Loucy (cell line): ENCODE measurements around the gene DAPK1.

Experiments
- EZH2phosphoT487 ChIP-seq: fragments of 200-600 bp; IDR thresholded peaks from 2 replicates; pipeline ENCODE4 v1.6.1; 2018; ENCODE audit warnings: antibody characterized with exemption, mild to moderate bottlenecking, moderate library complexity, borderline replicate concordance
- TF ChIP-seq, protein P1 (sequence below): fragments of 200-600 bp; sonication (generic); conservative IDR thresholded peaks from 2 replicates; pipeline ENCODE4 v1.5.1; 2014; ENCODE audit warnings: mild to moderate bottlenecking, antibody characterized with exemption, low read length

DNA sequence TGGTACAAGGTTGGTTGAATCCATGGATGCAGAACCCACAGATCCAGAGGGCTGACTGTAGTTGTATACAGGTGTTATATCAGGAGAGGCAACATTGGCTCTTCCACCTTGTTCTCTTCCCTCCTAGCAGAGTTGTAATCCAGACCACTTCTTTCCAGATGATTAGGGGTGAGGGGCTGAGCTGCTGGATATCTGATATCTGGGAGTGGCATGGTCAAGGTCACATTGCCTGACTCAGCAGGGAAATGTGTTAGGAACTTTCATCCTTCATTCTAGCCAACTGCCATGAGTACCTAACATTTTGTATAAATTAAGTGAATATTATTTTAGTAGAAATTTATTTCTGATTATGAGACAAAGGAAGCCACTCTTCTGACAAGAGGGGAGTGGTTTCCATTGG lies 7.3 kb downstream of the DAPK1 start:
- TF ChIP-seq, protein P1, sequence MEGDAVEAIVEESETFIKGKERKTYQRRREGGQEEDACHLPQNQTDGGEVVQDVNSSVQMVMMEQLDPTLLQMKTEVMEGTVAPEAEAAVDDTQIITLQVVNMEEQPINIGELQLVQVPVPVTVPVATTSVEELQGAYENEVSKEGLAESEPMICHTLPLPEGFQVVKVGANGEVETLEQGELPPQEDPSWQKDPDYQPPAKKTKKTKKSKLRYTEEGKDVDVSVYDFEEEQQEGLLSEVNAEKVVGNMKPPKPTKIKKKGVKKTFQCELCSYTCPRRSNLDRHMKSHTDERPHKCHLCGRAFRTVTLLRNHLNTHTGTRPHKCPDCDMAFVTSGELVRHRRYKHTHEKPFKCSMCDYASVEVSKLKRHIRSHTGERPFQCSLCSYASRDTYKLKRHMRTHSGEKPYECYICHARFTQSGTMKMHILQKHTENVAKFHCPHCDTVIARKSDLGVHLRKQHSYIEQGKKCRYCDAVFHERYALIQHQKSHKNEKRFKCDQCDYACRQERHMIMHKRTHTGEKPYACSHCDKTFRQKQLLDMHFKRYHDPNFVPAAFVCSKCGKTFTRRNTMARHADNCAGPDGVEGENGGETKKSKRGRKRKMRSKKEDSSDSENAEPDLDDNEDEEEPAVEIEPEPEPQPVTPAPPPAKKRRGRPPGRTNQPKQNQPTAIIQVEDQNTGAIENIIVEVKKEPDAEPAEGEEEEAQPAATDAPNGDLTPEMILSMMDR: no peak
- no peak for TF ChIP-seq EZH2phosphoT487
